K562 (cell line): ENCODE measurements around the gene S100A1. TPM values are rescaled to one million over a fixed set of nuclear protein-coding genes. Genes with fewer than 3 reads are reported as not detected.

Experiments used
- CSDE1 ChIP-seq, 2 experiments: fragments of 450-650 bp; IDR thresholded peaks; 2 replicates each; pipeline ENCODE4 v1.6.1; 2016; ENCODE audit warnings: mild to moderate bottlenecking in 1 of 2
- E2F3 ChIP-seq: fragments of 250-450 bp; sonication (Bioruptor Pico); IDR thresholded peaks from 2 replicates; pipeline ENCODE4 v1.4.0; 2020; ENCODE audit warnings: mild to moderate bottlenecking
- EP400 ChIP-seq: fragments of 450-650 bp; IDR thresholded peaks from 2 replicates; pipeline ENCODE4 v1.6.1; 2017; ENCODE audit warnings: antibody characterized with exemption, mild to moderate bottlenecking, moderate library complexity
- FOS ChIP-seq: IDR thresholded peaks from 3 replicates; pipeline ENCODE4 v1.6.1; 2011; ENCODE audit not compliant: insufficient read length; ENCODE audit errors: extremely low read depth
- FOSL1 ChIP-seq: fragments of 200-800 bp; sonication (Bioruptor generic); conservative IDR thresholded peaks from 2 replicates; pipeline ENCODE4 v1.6.1; 2016; ENCODE audit warnings: missing genetic modification characterization, missing compliant biosample characterization
- FOXK1 ChIP-seq: sonication (generic); formaldehyde crosslinking; IDR thresholded peaks from 2 replicates; pipeline ENCODE4 v1.8.0; 2022; ENCODE audit warnings: missing genetic modification reagents, mild to moderate bottlenecking, borderline replicate concordance
- FOXO4 ChIP-seq: fragments of 450-650 bp; formaldehyde crosslinking; IDR thresholded peaks from 2 replicates; pipeline ENCODE4 v1.4.0; 2020; ENCODE audit warnings: mild to moderate bottlenecking, moderate library complexity
- GATA2 ChIP-seq: sonication (generic); formaldehyde crosslinking; IDR thresholded peaks from 2 replicates; pipeline ENCODE4 v1.4.0; 2020; ENCODE audit warnings: mild to moderate bottlenecking, missing genetic modification reagents
- GTF2E2 ChIP-seq: fragments of 200-800 bp; sonication (Bioruptor generic); IDR thresholded peaks from 2 replicates; pipeline ENCODE4 v1.6.1; 2016; ENCODE audit warnings: missing genetic modification characterization, missing compliant biosample characterization
- HDAC1 ChIP-seq, 2 experiments: fragments of 450-650 bp; IDR thresholded peaks; 2 replicates each; pipeline ENCODE4 v1.6.1; 2016 to 2017; ENCODE audit warnings: inconsistent platforms in 1 of 2, mild to moderate bottlenecking in 1 of 2, moderate library complexity in 1 of 2
- MITF ChIP-seq: IDR thresholded peaks from 2 replicates; pipeline ENCODE4 v1.6.1; 2014; ENCODE audit warnings: antibody characterized with exemption
- NFRKB ChIP-seq: fragments of 450-650 bp; IDR thresholded peaks from 2 replicates; pipeline ENCODE4 v1.6.1; 2016; ENCODE audit warnings: low read depth
- NR2C2 ChIP-seq, 2 experiments: fragments of 200-800 bp in 1 of 2; sonication (Bioruptor generic) in 1 of 2; sonication (generic) in 1 of 2; formaldehyde crosslinking in 1 of 2; IDR thresholded peaks; 2 replicates each; pipeline versions ENCODE4 v1.6.1 to v1.8.0; 2016 to 2022; ENCODE audit warnings: mild to moderate bottlenecking in 1 of 2, missing compliant biosample characterization in 1 of 2, missing genetic modification characterization in 1 of 2, missing genetic modification reagents in 1 of 2
- PHTF2 ChIP-seq: fragments of 250-450 bp; sonication (Bioruptor Pico); IDR thresholded peaks from 2 replicates; pipeline ENCODE4 v1.5.0; 2021; ENCODE audit warnings: mild to moderate bottlenecking
- SIN3B ChIP-seq: fragments of 450-650 bp; IDR thresholded peaks from 2 replicates; pipeline ENCODE4 v1.6.1; 2017; ENCODE audit warnings: low read depth, mild to moderate bottlenecking, moderate library complexity
- TAF7 ChIP-seq: fragments of 450-650 bp; IDR thresholded peaks from 2 replicates; pipeline ENCODE4 v1.6.1; 2016; ENCODE audit warnings: missing genetic modification characterization, missing compliant biosample characterization
- TAF9B ChIP-seq: fragments of 450-650 bp; IDR thresholded peaks from 2 replicates; pipeline ENCODE4 v1.6.1; 2018; ENCODE audit warnings: mild to moderate bottlenecking; ENCODE audit not compliant: partially characterized antibody
- XRCC5 ChIP-seq: fragments of 200-400 bp; formaldehyde crosslinking; IDR thresholded peaks from 2 replicates; pipeline ENCODE4 v1.6.1; 2017; ENCODE audit warnings: low read depth, mild to moderate bottlenecking, low read length
- YY1 ChIP-seq, 3 experiments: IDR thresholded peaks; 2 replicates each; pipeline ENCODE4 v1.6.1; 2011; ENCODE audit warnings: low read length in 2 of 3, mild to moderate bottlenecking in 2 of 3, moderate library complexity in 2 of 3, borderline replicate concordance in 1 of 3, control low read depth in 1 of 3, low read depth in 1 of 3; ENCODE audit not compliant: insufficient read depth in 3 of 3, insufficient replicate concordance in 2 of 3, control insufficient read depth in 1 of 3, insufficient read length in 1 of 3; ENCODE audit errors: extremely low read depth in 1 of 3
- ZBTB1 ChIP-seq: sonication (generic); formaldehyde crosslinking; IDR thresholded peaks from 2 replicates; pipeline ENCODE4 v1.8.1; 2023; ENCODE audit warnings: missing genetic modification reagents, low read depth, mild to moderate bottlenecking, borderline replicate concordance
- ZBTB12 ChIP-seq: fragments of 250-450 bp; sonication (Bioruptor Pico); IDR thresholded peaks from 2 replicates; pipeline ENCODE4 v1.4.0; 2020
- ZNF280B ChIP-seq: fragments of 250-450 bp; sonication (Bioruptor Pico); IDR thresholded peaks from 2 replicates; pipeline ENCODE4 v1.5.1; 2021; ENCODE audit warnings: mild to moderate bottlenecking
- polyA plus RNA-seq, 8 experiments: library from polyadenylated mRNA; depleted of rRNA in 4 of 8; stranded (reverse) in 5 of 8; unstranded in 3 of 8; fragments of >200 nt; fragmentation: Nextera tagmentation in 2 of 8; fragmentation: Illumina TruSeq in 1 of 8; extraction: Ambion mirVana in 2 of 8; extraction: Trizol in 1 of 8; gene quantifications; 2 replicates each; pipeline versions ENCODE4 v1.2.1 to v1.2.3, GENCODE V29; 2011 to 2014; ENCODE audit warnings: inconsistent platforms in 1 of 8, missing spikeins in 1 of 8
- total RNA-seq, 7 experiments: library from RNA; depleted of rRNA in 6 of 7; stranded (reverse); fragments of >200 nt in 6 of 7; fragmentation: Illumina TruSeq in 2 of 7; extraction: Trizol in 2 of 7; gene quantifications; 2 replicates each; pipeline versions ENCODE4 v1.2.1 to v1.2.3, GENCODE V29; 2011 to 2021; ENCODE audit warnings: low replicate concordance in 1 of 7

Gene S100A1
- total and polyA plus RNA-seq, 9 of the 15 experiments (the other 6 are each of a cell fraction or from before 2014, with no cell fraction given), result 0.44 to 30.1 (median 12.7) TPM

- TF ChIP-seq ZBTB1 (0 out of 2 replicates have a peak, but pooled peaks have one; percentile 20), ZNF280B (CRISPR knock-in tag) (no peak), EP400 (peak; percentile 100), PHTF2 (CRISPR knock-in tag) (0 out of 2 replicates have a peak, but pooled peaks have one; percentile 42), NFRKB (peak; percentile 95), FOXK1 (peak; percentile 59; the same call in 1 of the 2 replicates), GTF2E2 (peak; percentile 90; the same call in 1 of the 2 replicates), TAF9B (peak; percentile 89), TAF7 (tag) (peak; percentile 92), GATA2 (CRISPR knock-in tag) (peak; percentile 63; the same call in 1 of the 2 replicates), MITF (no peak), E2F3 (CRISPR knock-in tag) (no peak), XRCC5 (peak; percentile 91), NR2C2 (CRISPR knock-in tag; IDR thresholded peaks at IDR 0.05) (no peak), NR2C2 (tag; IDR thresholded peaks at IDR 0.05) (peak; percentile 62; the same call in 1 of the 2 replicates), FOXO4 (no peak), CSDE1 (IDR thresholded peaks at IDR 0.05) (peak in 1 of 2 experiments; percentile 88; a peak in 2 of 4 replicates), FOSL1 (tag) (peak; percentile 52; the same call in 1 of the 2 replicates), ZBTB12 (CRISPR knock-in tag) (peak; percentile 61), SIN3B (peak; percentile 93), FOS (peak; percentile 97), HDAC1 (IDR thresholded peaks at IDR 0.05) (peak; percentile 84 to 88), YY1 (IDR thresholded peaks at IDR 0.05; ENCODE audit: borderline replicate concordance in 1 of 3, control insufficient read depth in 1 of 3, extremely low read depth in 1 of 3, insufficient read depth in 3 of 3, insufficient read length in 1 of 3, insufficient replicate concordance in 2 of 3, low read depth in 1 of 3, low read length in 2 of 3) (peak; percentile 31 to 93 (median 85))
Measured at GRCh38 chr1:153670859-153671627, 42.8 kb downstream of the S100A1 start, which contains the start of gene ILF2 (continued).
